ENCODE data around the gene DNAAF5.

DNA sequence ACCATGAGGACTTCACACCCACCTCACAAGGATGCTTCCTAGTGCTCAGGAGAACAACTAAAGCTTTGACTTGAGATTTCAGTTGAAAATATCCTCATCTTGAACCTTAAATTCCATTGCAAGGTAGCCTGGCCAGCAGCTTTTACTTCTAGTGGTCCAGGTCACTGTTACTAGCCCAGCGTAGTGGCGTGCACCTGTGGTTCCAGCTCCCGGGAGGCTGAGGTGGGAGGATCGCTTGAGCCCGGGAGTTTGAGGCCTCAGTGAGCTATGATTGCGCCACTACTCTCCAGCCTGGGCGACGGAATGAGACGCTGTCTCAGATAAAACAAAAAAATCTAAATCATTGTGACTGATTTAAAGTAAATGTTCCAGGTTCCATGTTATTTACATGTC lies 28.9 kb downstream of the DNAAF5 start:
- TF ChIP-seq, protein P1, sequence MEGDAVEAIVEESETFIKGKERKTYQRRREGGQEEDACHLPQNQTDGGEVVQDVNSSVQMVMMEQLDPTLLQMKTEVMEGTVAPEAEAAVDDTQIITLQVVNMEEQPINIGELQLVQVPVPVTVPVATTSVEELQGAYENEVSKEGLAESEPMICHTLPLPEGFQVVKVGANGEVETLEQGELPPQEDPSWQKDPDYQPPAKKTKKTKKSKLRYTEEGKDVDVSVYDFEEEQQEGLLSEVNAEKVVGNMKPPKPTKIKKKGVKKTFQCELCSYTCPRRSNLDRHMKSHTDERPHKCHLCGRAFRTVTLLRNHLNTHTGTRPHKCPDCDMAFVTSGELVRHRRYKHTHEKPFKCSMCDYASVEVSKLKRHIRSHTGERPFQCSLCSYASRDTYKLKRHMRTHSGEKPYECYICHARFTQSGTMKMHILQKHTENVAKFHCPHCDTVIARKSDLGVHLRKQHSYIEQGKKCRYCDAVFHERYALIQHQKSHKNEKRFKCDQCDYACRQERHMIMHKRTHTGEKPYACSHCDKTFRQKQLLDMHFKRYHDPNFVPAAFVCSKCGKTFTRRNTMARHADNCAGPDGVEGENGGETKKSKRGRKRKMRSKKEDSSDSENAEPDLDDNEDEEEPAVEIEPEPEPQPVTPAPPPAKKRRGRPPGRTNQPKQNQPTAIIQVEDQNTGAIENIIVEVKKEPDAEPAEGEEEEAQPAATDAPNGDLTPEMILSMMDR (IDR thresholded peaks at IDR 0.05) = no peak
- no peak for TF ChIP-seq POLR2A (IDR thresholded peaks at IDR 0.05)
- no peak for TF ChIP-seq POLR2AphosphoS5 (IDR thresholded peaks at IDR 0.05)

Measured in suprapubic skin (tissue), 4 donors.